Measurements from ENCODE around the gene STK4.

Gene STK4

DNA sequence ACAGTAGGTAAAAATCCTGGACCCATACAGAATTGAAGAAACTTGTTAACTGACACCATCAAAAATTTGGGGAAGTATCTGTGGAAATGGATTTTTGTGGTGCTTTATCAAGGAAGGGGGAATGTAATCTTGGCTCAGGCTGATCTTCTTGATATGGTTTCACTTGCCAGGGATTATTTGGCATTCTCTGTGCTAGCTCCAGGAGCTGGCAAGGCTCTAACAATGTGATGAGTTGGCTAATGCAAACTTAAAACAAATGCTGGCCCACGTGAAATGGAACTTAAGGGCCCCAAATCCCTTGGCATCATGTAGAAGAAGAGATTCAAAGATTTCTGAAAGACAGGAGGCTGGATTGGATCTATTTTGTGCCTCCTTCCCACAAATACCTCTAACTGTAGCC lies 121.5 kb downstream of the STK4 start:
- DNase-seq (ENCODE audit: low spot score), result no peak

DNA sequence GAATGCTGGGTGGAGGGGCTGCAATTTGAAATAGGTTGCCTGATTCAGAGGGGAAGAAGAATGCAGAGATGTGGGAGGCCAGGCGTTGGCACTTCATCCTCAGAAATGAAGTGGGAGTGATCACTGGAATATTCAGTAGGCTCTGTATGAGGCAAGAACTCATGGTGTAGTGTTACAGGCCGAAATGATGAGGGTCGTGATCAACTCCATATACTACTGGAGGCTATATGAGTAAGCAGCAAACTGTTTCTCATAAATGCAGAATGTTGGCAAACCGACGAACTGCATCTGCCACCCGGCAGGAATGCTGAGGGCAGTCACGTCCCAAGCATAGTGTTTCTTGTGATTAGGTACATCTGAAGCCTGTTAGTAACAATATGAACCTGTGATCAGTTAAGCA lies 121.9 kb downstream of the STK4 start:
- no peak for DNase-seq (ENCODE audit: low spot score)

- DNase-seq (ENCODE audit: low spot score), result no peak
Measured at GRCh38 chr20:45090481-45090880, 124.2 kb downstream of the STK4 start.

- DNase-seq (ENCODE audit: low spot score), result no peak
Measured at GRCh38 chr20:45091366-45091765, 125.1 kb downstream of the STK4 start.

DNA sequence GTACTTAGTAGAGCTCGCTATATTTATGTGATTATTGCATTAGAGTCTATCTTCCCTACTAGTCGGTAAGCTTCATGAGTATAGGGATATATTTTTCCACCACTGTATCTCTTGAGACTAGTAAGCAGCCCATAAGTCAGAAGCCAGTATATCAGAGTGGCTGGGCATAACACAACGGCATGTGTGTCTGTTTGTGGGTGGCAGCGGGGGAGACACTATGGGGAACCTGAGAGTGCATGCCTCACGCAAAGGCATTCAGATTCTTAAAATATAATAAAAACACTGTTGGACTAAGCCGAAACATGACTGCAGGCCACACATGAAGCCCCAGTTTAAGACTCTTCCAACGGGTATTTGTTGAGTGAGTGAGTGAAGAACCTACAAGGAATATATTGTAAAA lies 126.6 kb downstream of the STK4 start:
- no peak for DNase-seq (ENCODE audit: low spot score)

DNA sequence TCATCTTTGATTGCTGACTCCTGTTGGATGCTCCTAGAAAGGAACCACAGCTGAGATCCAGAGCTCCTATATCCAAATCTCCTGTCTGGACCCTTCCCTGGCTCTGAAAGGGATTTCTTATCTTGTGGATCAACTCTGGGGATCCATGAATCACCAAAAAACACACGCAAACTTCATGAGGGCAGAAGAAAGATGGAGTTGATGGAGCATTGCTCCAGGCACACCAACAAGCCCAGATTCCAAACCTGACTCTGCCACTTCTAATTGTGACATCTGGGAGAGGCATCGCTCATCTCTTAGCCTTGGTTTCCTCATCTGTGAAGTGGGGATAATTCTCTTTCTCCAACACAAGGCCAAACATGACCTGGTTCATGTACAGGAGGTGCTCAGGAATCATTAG lies 127.9 kb downstream of the STK4 start:
- DNase-seq (ENCODE audit: low spot score), result no peak

GRCh38 chr20:45094864-45095574 lies 128.7 kb downstream of the STK4 start:
- no peak for DNase-seq (ENCODE audit: low spot score)

DNA sequence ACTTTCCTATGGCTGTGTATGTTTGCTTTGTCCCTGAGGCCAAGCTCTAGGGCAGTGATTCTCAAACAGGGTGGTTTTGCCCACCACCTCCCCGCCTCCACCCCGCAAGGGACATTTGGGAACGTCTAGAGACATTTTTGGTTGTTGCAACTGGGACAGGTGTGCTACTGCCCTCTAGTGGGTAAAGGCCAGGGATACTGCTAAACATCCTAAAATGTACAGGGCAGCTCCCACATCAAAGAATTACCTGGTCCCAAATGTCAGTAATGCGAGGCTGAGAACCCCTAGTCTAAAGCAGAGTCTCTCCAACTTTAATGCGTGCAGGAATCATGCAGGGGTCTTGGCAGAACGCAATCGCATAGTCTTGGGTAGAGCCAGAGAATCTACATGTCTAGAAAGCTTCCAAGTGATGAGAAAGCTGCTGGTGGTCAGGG lies 129.5 kb downstream of the STK4 start:
- no peak for DNase-seq (ENCODE audit: low spot score)

GRCh38 chr20:45096781-45097180 lies 130.5 kb downstream of the STK4 start:
- DNase-seq (ENCODE audit: low spot score), result no peak

- DNase-seq (ENCODE audit: low spot score), result no peak
Measured at GRCh38 chr20:45097485-45098102, 131.3 kb downstream of the STK4 start.

DNA sequence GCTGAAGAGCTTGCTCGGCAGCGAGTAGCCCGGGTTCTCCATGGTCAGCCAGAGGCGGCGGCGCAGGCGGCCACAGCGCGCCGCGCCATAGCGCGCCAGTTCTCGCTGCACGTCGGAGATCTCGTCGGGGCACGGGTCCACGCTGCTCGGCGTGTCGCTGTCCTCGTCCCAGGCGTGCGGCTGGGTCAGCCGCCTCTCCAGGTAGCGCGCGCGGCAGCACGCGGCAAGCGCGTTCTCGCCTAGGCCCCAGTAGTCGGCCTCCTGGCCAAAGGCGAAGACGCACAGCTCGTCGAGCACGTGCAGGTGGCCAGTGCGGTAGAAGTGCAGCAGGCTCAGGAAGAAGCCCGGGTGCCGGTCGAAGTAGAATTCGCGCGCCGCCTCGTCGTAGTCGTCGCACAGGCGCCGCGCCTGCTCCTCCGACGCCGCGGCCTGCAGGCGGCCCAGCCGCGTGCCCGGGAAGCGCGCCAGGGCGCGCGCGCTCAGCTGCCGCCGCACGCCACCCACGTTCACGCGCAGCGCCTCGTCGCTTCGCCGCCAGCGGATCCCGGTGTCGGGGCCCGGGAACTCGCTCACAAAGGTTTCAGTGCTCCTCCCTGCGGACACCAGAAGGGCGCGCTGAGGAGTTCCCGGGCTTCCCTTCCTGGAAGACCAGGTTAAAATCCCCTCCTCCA lies 131.9 kb downstream of the STK4 start:
- peak; percentile 74 for DNase-seq (ENCODE audit: low spot score)

DNA sequence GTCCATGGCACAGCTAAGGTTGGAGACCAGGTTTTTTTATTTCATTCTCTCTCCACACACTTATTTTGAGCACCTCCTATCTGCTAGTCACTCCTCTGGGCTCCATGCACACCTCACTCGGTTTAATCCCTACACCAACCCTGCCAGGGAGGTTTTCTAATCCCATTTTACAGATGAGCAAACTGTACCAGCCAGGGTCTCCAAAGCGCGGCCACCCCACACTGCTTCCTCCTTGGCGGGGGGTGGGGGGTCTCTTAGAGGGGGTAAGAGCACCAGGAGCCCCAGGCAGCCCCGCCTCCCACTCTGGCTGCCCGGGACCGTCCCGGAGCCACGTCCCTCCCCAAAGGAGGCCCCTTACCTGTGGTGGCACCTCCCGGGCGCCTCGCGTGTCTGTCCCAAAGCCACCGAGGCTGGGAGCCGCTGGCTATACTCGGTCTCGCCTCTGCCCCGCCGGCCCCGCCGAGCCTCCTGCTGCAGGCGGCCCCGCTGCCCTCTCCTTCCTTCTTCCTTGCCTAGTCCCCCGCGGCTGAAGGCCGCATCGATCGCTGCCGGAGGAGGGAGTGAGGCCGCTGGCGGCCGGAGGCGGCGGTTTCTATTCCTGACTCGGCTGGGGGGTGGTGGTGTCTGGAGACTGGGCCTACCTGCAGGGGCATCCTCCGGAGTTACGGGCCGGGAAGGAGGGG lies 134.4 kb downstream of the STK4 start, which contains the start of gene KCNS1:
Gene KCNS1 (minus strand): TSS at position 565 of the 683 bp plus-strand sequence. CDS start 1,891 bp downstream, outside the sequence.
- peak; percentile 71 for DNase-seq (ENCODE audit: low spot score)

DNA sequence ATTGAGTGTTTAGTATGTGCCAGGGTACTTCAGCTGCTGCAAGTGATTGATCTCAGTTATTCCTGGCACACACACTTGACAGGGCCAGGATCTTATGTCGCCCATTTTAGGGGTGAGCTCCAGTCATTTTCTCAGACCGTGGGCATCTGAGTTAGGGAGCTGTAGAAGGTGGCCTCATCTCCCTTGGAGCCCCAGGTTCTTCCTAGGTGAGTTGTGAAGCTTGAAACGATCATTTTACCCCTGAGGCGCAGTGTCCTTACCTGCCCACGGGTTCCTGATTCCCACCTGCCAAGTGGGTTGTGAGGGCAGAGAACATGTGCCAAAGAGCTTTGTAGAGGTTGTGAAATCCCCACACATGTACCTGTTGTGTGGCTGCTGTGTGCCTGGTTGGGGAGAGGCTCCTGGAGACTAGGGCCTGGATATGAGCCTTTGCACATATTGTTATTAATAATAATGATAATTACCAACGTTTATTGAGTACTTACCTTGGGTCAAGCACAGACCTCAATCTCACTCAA lies 135.1 kb downstream of the STK4 start:
- no peak for DNase-seq (ENCODE audit: low spot score)

- DNase-seq (ENCODE audit: low spot score), result no peak
Measured at GRCh38 chr20:45103072-45103471, 136.8 kb downstream of the STK4 start.

DNA sequence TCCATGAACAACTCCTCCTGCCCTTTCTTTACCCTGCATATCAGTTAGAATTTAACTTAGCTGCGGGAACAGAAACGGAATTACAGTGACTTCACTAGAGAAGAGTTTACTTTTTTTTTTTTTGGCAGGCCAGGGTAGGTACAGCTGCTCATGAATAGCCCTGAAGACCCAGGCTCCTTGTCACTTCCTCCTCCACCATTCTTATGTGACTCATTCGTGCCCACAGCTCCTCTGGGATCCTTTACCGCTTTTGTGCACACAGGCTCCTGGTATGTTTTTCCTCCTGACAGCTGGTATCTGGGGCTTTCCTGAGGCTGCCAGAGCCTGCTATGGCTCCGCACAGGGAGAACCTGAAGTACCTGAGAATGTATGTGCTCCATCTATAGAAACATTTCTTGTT lies 138.5 kb downstream of the STK4 start:
- DNase-seq (ENCODE audit: low spot score), result no peak

DNA sequence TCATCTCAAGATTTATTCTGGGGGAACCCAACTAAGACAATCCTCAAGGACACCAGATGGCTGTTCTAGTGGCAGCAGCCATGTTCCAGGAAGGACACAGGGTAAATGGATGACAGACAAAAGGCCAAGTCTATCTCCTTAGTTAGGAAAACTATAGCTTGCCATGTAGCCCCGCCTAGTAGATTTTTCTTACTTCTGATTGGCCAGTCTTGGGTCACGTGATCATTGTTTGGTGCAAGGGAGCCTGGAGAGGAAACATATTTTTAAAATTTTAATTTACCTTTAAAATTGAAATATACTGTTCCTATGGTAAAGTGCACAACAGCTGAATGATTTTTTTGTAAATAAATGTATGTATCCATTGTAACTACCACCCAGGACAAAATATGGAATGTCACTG lies 139.0 kb downstream of the STK4 start:
- DNase-seq (ENCODE audit: low spot score), result no peak

DNA sequence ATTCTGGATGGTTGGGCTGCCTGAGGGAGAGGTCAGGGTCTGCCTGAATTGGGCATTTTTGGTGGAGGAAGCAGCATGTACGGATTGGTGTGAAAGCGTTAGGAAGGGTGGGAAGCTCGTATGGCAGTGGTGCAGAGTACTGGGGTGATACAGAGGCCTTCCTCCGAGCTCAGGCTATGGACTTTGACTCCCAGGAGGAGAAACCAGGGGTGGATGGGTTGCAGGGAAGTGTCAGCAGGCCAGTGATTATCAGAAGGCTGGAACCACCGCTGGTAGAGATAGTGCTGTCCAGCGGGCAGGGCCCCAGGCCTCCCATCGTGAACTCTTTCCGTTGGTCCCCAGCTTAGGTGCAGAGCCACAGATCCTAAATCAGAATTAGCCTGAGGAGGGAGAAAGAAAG lies 143.3 kb downstream of the STK4 start:
- DNase-seq (ENCODE audit: low spot score), result no peak

DNA sequence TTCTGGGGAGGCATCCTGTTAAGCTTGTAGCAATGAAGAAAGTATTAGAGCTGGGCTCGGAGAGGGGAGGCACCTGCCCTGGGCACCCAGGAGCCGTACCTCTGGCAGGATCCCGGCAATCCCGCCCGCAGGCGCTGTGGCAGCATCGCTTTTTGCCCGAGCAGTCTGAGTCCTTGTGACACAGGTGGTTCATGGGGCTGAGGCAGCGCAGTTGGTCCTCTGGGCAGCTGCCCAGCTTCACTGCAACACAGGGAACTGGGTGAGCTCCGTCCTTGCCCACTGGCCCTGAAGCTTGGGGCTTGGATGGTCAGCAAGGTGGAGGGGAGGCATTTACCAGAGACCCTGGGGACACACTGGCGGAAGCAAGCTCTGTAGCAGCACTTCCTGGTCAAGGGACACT lies 144.0 kb downstream of the STK4 start:
- no peak for DNase-seq (ENCODE audit: low spot score)

DNA sequence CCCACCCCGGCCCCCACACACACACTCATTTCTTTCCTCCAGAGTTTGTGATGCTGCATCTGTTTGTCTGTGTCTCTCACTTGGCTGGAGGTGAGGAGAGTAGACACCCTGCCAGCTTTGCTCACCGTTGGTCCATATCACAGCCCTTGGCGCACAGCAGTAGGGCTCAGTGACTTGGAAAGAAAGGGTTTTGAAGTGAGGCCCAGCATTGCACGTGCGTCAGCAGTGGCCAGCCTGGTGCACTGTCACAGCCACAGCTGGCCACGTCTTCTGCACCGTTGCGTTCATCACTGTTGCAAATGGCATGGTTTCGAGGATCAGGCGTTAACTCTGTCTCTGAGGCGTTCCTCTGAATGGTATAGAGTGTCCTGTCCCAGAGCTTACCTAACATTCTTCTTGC lies 145.0 kb downstream of the STK4 start:
- DNase-seq (ENCODE audit: low spot score), result no peak

GRCh38 chr20:45111799-45112471 lies 145.6 kb downstream of the STK4 start:
- no peak for DNase-seq (ENCODE audit: low spot score)

- no peak for DNase-seq (ENCODE audit: low spot score)
Measured at GRCh38 chr20:45112754-45113153, 146.4 kb downstream of the STK4 start.

DNA sequence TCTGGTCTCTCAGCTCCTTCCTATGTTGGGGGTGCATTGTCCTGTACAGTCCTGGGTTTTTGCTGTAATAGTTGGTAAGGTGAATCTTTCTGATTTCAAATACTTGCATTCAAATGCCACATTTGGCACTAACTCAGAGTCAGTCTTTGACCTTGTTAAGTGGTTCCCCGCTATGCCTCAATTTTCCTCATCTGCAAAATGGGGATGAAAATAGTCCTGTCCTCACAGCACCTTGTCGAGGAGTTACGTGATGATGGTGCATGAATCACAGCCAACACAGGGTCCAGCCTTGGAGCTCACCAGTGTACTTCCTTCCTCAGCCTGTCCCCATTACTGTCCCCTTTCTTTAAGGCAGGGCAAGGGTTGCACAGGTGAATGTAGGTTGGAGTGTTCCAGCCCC lies 147.6 kb downstream of the STK4 start:
- DNase-seq (ENCODE audit: low spot score), result no peak

Data from ecto neural progenitor cell (in vitro differentiated cells).